ENCODE data around the gene PACS1.
"Not testable (repeated sequence)": the region's sequence is repeated elsewhere in the genome, so short reads cannot be mapped to it uniquely, and the experiment has no call there.

Gene PACS1

GRCh38 chr11:66264383-66264782, 194.3 kb downstream of the PACS1 start:
- DNase-seq = no peak

- no peak for DNase-seq
These were observed 194.8 kb downstream of the PACS1 start for GRCh38 chr11:66264914-66265313.

DNA sequence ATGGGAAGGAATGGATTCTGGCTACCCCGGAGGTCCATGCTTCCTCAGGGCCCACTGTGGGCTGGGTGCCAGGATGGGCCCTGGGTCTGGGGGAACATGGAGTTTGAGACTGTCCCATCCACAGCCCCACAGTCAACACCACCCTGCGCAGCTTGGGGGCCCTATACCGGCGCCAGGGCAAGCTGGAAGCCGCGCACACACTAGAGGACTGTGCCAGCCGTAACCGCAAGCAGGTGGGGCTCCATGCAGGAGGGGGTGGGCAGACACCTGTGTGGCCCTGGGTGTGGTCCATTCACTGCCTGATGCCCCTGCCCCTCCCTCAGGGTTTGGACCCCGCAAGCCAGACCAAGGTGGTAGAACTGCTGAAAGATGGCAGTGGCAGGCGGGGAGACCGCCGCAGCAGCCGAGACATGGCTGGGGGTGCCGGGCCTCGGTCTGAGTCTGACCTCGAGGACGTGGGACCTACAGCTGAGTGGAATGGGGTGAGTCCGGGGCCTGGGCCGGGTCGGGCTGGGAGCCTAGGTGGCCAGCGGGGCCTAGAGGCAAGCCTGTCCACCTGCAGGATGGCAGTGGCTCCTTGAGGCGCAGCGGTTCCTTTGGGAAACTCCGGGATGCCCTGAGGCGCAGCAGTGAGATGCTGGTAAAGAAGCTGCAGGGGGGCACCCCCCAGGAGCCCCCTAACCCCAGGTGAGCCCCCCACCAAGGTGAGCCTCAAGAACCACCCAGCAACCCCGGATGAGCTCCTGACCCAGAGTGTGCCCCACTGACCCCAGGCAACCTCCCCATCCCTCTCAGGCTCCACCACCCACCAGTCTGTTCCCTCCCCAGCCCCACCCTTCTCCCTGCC, 195.7 kb downstream of the PACS1 start:
- DNase-seq = no peak

GRCh38 chr11:66266378-66267038, 196.4 kb downstream of the PACS1 start:
- DNase-seq = no peak

DNA sequence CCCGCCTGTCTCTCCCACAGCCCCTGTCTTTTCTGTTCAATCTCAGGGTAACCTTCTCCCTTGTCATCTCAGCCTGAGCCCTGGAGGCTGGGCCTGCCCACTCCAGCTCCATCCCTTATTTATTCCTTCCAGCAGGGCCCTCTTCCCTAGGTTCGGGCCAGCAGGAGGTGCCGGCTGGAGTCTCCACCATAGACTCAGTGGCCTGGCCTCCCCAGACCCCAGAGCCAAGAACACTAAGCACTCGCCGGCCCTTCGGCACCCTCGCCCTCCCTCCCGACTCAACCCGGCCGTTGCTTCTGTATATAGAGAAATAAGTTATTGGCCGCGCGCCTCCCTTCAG, 196.9 kb downstream of the PACS1 start:
- DNase-seq = no peak

DNA sequence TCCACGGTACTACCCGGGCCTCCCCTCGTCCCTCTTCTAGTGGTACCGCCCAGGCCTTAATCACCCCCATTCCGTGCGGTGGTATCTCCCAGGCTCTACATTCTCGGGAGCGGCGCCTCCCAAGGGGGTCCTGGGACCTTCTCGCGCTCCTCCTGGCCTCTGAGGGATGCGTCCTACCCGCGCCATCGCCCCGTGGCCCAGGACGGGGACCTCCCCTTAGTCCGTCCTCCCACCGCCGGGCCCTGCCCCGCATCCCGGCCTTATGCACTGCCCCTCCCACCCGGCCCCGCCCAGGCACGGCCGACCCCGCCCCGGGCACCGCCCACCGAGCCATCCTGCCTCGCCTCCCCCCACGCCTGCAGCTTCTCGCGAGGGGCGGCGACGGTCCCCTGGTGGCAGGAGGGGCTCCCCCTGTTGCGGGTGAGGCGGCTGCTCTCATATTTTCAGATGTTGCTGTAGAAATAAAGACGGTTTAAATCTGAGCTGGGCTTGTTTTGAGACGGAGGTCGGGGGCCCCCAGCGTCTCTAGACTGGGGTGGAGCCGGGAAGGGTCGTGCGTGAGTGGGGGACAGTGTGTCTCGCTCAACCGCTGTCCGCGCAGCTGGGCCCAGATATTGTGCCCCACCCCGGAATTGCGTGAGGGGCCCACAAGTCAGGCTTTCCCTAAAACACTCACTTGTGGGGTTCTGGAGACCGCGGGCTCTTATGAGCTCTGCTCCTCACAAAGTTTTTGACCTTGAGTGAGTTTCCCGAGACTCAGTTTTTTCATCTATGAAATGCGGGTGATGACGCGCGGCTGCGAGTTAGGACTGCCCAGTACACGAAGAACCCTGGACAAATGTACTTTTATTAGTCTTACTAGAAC, 197.5 kb downstream of the PACS1 start:
- peak; percentile 63 for DNase-seq

GRCh38 chr11:66268244-66268951, 198.3 kb downstream of the PACS1 start, which contains the start of gene RAB1B:
RAB1B (plus strand) TSS chr11:66268639; CDS start chr11:66268680, 41 bp downstream.
- peak; percentile 99 for DNase-seq

DNA sequence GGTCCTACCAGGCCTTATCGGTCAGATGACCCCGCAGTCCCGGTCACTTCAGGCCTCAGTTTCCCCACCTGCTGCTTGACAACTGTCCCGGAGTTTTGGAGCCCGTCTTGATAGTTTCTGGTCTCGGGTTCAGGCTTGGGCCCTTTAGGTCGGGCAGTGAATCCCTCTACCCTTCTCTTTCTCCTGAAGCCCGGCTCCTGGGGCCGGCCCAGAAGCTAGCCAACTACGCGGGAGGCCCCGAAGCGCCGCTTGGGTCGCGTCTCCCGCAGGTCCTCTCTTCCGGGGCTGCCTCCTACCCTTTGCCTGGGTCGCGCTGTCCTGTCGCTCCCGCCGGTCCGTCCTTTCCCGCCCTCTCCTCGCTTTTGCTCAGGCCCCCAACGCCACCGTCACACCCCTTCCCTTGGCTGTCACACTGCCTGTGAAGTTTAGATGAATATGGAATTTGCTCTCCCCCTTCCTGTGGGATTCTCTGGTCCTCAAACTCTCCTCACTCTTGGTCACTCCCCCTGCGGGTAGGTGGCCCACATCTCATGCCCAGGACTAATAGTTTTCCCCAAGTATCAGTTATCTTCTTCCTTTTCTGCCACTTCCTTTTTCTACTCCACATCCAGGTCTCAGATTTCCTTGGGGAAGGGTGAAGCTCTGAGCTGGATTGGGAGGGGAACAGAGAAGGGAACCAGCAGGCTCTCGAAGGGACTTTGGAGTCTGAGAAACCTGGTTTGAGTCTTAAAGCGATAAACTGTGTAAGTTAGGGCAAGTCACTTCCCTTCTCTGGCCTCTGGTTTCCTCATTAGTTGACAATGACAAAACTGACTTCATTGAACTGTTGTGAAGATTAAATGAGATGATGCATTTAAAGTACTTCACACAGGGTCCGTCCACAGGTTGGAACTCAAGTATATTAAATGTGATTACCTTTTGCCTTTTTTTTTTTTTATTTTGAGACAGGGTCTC, 199.2 kb downstream of the PACS1 start:
- DNase-seq = no peak

- DNase-seq = no peak
These were observed 201.7 kb downstream of the PACS1 start for GRCh38 chr11:66271816-66272215.

- DNase-seq = no peak
These were observed 202.5 kb downstream of the PACS1 start for GRCh38 chr11:66272596-66272995.

DNA sequence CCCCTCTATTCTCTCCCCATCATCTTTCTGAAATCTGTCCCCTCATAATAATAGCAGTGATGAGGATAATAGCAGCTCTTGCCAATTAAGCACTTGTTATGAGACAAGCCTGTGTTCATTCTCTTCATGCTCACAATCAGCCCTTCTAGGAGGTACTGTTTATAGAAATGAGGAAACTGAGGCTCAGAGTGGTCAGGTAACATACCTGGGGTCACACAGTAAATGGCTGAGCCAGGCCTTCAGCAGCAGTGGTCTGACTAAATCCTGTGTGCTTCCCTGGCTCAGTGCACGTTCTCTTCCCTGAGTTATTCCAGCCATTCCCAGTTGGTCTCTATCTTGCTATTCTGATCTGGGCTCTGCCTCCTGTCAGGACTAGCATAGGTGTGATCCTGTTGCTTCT, 204.1 kb downstream of the PACS1 start:
- DNase-seq = no peak

DNA sequence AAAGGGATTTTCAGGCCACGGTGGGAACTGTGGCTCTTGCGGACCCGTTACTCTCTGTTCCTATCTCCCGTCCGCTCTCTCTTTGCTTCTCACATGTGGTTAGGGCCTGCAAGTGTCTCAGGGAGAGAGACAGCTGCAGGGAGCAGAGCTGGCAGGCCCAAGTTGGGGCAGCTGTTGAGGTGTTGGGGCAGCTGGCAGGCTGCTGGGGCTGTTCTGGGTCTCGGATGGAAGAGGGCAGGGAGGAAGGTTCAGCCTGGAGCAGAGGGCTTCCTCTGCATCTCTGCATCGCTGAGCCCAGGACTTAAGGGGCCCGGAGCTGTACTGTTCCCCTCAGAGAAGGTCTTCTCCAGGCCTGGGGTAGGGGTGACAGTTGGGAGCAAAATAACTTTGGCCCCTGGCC, 205.3 kb downstream of the PACS1 start:
- DNase-seq = no peak

DNA sequence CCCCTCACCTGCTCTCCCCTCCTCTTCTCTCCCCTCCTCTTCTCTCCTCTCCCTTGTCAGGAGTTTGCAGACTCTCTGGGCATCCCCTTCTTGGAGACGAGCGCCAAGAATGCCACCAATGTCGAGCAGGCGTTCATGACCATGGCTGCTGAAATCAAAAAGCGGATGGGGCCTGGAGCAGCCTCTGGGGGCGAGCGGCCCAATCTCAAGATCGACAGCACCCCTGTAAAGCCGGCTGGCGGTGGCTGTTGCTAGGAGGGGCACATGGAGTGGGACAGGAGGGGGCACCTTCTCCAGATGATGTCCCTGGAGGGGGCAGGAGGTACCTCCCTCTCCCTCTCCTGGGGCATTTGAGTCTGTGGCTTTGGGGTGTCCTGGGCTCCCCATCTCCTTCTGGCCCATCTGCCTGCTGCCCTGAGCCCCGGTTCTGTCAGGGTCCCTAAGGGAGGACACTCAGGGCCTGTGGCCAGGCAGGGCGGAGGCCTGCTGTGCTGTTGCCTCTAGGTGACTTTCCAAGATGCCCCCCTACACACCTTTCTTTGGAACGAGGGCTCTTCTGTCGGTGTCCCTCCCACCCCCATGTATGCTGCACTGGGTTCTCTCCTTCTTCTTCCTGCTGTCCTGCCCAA, 206.0 kb downstream of the PACS1 start:
- no peak for DNase-seq

DNA sequence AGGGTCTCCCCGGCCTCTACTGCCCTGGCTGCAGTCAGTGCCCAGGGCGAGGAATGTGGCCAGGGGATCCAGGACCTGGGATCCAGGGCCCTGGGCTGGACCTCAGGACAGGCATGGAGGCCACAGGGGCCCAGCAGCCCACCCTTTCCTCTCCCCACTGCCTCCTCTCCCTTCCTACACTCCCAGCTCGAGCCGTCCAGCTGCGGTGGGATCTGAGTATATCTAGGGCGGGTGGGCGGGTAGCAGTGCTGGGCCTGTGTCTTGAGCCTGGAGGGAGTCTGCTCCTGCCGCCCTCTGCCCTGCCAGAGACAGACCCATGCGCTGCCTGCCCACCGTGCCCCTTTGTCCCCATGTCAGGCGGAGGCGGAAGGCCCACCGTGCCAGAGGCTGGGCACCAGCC, 206.5 kb downstream of the PACS1 start:
- DNase-seq = not testable (repeated sequence)

DNA sequence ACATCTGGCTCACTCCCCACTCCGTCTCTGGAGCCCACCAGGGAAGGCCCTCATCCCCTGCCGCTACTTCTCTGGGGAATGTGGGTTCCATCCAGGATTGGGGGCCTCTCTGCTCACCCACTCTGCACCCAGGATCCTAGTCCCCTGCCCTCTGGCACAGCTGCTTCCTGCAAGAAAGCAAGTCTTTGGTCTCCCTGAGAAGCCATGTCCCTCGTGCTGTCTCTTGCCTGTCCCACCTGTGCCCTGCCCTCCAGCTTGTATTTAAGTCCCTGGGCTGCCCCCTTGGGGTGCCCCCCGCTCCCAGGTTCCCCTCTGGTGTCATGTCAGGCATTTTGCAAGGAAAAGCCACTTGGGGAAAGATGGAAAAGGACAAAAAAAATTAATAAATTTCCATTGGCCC, 207.0 kb downstream of the PACS1 start:
- not testable (repeated sequence) for DNase-seq

DNA sequence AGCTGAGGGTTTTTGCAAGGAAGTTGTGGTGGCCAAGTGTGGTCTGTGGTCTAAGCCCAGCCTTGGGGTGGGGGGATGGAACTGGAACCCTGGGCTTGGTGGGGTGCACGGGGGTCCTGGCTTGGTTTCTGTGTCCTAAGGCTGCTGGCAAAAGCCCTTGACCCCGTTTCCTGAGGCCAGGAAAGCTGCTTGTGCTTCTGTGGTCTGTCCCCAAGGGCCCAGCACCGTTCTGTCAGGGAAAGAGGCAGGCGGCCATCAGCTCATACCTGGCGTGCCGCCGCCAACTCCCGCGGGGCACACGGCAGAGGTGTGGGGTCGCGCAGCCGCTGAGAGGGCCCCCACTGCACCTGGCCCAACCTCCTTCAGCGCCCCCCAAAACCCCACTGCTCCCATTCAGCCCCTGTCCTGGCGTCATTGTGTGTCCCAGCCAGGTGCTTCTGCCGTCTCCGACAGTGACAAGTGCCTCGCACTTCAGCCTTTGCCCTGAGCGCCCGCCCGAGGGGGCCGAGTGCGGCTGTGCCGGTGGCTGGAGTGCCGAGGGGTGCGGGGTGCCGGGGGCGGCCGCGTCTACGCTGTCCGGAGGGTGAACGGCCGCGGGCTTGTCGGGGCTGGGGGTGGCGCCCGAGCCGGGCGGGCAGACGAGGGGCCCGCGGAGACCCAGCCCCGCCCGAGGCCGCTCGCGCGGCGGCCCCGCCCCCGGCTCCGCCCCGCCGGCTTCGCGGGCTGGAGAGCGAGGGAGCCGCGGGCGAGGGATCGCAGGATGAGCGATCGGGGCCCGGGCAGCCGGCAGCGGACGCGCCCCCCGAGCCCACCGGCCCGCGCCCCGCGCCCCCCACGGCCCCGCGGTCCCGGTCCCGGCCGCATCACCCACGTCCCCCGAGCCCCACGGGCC, 207.6 kb downstream of the PACS1 start, which contains the start of gene CNIH2:
Gene CNIH2 (plus strand): TSS at position 705 of the 892 bp plus-strand sequence. CDS start 282 bp downstream, outside the sequence.
- DNase-seq = no peak

DNA sequence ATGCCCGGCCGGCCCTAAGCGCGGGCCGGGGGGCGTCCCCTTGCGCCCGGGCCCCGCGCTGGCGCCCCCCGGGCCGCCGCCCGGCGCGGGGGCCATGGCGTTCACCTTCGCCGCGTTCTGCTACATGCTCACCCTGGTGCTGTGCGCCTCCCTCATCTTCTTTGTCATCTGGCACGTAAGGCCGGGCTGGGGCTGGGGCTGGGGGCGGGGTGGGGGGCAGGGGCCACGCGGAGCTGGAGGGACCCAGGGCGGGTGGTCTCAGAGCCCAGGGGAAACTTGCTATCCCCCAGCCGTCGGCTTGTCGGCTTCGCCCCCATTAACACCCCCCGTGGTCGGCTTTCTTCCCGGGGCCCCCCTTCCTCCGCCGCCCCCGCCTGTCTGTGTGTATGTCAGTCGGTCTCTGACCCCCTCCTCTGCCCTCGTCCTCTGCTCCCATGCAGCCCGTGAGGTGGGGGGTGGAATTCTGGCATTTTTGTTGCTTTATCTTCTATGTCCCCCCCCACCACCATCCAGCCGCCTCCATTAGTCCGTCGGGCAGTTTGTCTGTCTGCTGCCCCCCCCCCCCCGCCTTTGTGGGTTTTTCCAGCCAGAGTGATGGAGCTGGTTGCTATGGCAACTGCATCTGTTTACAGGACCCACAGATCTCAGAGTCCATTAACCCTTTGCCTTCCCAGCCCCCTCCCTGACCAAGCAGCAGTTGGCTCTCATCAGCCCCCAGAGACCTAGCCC, 208.5 kb downstream of the PACS1 start:
- DNase-seq = no peak

DNA sequence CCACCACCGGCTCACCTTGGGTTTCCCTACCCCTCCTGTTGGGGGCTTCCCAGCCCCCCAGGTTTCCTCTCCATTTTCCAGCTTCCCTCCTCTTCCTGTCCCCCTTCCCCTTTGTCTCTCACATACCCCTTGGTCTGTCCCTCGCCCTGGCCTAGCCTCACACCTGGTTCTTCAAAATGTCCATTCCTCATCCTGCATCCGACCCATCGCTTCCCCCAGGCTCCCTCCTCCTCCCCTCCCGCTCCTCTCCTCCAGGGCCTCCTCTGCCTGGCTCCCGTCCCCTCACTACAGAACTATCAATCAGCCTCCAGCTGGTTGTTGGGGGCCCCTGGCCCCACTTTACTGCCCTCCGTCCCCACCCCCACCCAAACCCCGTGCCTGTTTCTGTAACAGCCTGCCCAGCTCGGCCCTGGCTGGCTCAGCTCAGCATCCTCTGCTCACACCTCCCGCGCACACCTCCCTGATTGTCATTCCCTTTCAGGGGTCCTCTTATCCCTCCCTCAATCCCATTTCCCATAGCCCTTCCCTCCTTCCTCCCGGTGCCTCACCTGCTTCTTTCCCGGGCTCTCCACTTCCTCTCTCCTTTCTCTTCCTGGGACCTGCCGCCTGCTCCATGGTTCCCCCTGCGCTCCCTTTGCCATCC, 209.1 kb downstream of the PACS1 start:
- DNase-seq = no peak

DNA sequence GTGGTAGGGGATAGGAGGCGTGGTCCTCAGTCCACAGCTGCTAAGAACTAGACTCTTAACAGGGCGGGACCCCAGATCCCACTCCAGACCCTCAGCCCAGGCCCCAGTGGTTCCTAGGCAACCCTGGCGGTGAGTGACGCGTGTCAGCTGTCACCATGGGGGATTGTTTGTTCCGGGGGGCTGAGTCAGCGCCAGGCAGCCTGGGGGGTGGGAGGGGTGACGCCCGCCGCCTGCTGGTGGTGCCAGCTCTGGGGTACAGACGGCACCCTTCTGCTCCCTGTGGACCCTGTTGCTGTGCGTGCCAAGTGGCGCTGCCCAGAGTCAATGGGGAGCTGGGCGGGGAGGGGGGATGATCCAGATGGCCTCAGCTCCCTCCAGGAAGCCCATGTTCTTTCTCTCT, 210.4 kb downstream of the PACS1 start:
- DNase-seq = no peak

Measured in GOT3 (cell line).